HepG2 (cell line): ENCODE results near the gene NFATC4. TPM values are rescaled to one million over a fixed set of nuclear protein-coding genes. Genes with fewer than 3 reads are reported as not detected.

Experiments
- ATF6 ChIP-seq: sonication (generic); formaldehyde crosslinking; conservative IDR thresholded peaks from 2 replicates; pipeline ENCODE4 v1.4.0; 2020; ENCODE audit warnings: missing genetic modification reagents
- FOXJ3 ChIP-seq: sonication (generic); formaldehyde crosslinking; IDR thresholded peaks from 2 replicates; pipeline ENCODE4 v1.4.0; 2020; ENCODE audit warnings: missing genetic modification reagents, mild to moderate bottlenecking, borderline replicate concordance
- WIZ ChIP-seq: sonication (generic); formaldehyde crosslinking; IDR thresholded peaks from 2 replicates; pipeline ENCODE4 v1.5.1; 2020; ENCODE audit warnings: mild to moderate bottlenecking, missing genetic modification reagents
- ZNF407 ChIP-seq: sonication (generic); formaldehyde crosslinking; IDR thresholded peaks from one replicate; pipeline ENCODE4 v1.5.1; 2020; ENCODE audit warnings: mild to moderate bottlenecking, missing genetic modification reagents; ENCODE audit errors: not compliant biosample characterization
- ZNF616 ChIP-seq: sonication (generic); formaldehyde crosslinking; IDR thresholded peaks from 2 replicates; pipeline ENCODE4 v1.5.0; 2020; ENCODE audit warnings: low read depth, mild to moderate bottlenecking, missing genetic modification reagents
- polyA plus RNA-seq, 8 experiments: library from polyadenylated mRNA; depleted of rRNA in 3 of 8; stranded (reverse) in 7 of 8; unstranded in 1 of 8; fragments of >200 nt; fragmentation: Illumina TruSeq in 4 of 8; extraction: Trizol in 4 of 8; gene quantifications; 2 replicates each; pipeline versions ENCODE4 v1.2.1 to v1.2.3, GENCODE V29; 2011 to 2016; ENCODE audit warnings: low read depth in 4 of 8, missing spikeins in 1 of 8, mixed read lengths in 1 of 8; ENCODE audit not compliant: insufficient read depth in 1 of 8
- total RNA-seq, 5 experiments: library from RNA; depleted of rRNA; stranded (reverse); fragments of >200 nt; fragmentation: Illumina TruSeq; extraction: Trizol; gene quantifications; 2 replicates each; pipeline ENCODE4 v1.2.3, GENCODE V29; 2016; ENCODE audit warnings: low read depth in 1 of 5

NFATC4 gene
- total and polyA plus RNA-seq, 2 of the 13 experiments (the other 11 are each of a cell fraction or from before 2014, with no cell fraction given) = 0.04 to 0.15 TPM

- no peak for TF ChIP-seq ATF6
- no peak for TF ChIP-seq FOXJ3 (CRISPR knock-in tag)
- TF ChIP-seq ZNF407 (CRISPR knock-in tag) = peak; percentile 78
- TF ChIP-seq WIZ = 0 out of 2 replicates have a peak, but pooled peaks have one; percentile 28
- TF ChIP-seq ZNF616 (CRISPR knock-in tag) = no peak
These were observed 28.5 kb upstream of the NFATC4 start, which contains the start of gene RIPK3 (continued) for GRCh38 chr14:24339284-24340151.
